Measurements from ENCODE around the gene VAV2. TPM values are rescaled to one million over a fixed set of nuclear protein-coding genes. Genes with fewer than 3 reads are reported as not detected.

VAV2 gene
- total RNA-seq, 1 donor from 2014 or later, result 12.7 TPM

DNA sequence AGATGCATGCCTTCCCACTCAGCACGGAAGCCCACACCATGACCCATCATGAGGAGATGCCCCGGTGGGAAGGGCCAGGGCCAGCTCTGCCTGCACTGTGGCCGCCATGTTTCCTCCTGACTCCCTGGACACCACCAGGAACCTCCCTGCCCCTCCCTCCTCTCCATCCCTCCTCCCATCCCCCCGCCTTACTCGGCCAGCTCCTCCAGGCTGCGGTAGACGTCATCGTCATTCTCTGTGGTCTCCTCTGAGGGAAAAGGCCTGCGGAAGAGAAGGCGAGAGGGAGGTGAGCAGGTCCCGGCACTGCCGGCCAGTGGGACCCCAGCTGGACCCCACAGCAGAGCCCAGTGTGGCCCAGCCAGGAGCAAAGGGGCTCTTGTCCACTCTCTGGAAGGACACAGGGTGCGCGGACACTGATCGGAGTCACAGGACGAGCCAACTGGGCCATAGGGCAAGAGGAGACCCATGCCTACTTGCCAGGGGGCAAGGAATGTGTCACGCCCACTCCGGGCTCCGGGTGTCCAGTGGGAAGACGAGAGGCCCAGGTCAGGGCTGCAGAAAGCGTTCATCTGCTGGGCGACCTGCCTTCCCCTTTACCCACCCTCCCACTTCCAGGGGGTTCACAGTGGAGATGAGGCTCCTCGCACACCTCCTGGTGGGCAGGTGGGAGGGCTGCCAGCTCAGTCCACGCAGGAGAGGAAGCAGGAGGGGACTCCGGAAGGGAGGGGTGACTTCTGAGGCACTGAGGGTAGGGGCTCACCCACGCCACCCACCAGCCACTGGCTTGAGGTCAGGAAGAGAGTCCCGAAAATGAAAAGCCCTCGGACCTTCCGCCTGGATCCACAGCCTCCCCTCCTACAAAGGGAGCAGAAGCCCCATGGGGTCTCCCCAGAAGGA is 157.8 kb downstream of the VAV2 start:
- Histone ChIP-seq H3K4me3 (no peak overlapping the region), H3K27ac (no peak overlapping the region), H3K9me3 (no peaks in the 10 kb centered on the region), H3K36me3 (no peaks in the 10 kb centered on the region), H3K27me3 (no peaks in the 10 kb centered on the region), H3K4me1 (no peaks in the 10 kb centered on the region)
- no peak for TF ChIP-seq CTCF (IDR thresholded peaks at IDR 0.05)
- DNase-seq (ENCODE audit: low spot score in 2 of 2), result no peak
- intact Hi-C loops (cut with DNase I), result no loop called here

GRCh38 chr9:133833388-133834025 is 158.6 kb downstream of the VAV2 start:
- no peak for DNase-seq (ENCODE audit: low spot score in 2 of 2)
- Histone ChIP-seq H3K9me3 (no peaks in the 10 kb centered on the region), H3K4me1 (no peaks in the 10 kb centered on the region), H3K27ac (no peak overlapping the region), H3K27me3 (no peaks in the 10 kb centered on the region), H3K4me3 (no peak overlapping the region), H3K36me3 (peaks cover 0 to 2% of the 10 kb centered on the region in 2 donors)
- intact Hi-C loops (cut with DNase I), result no loop called here
- TF ChIP-seq CTCF (IDR thresholded peaks at IDR 0.05), result no peak

- intact Hi-C loops (cut with DNase I), result no loop called here
- TF ChIP-seq CTCF (IDR thresholded peaks at IDR 0.05), result no peak
- Histone ChIP-seq H3K36me3 (peaks cover 0 to 2% of the 10 kb centered on the region in 2 donors), H3K4me1 (no peaks in the 10 kb centered on the region), H3K27ac (no peak overlapping the region), H3K27me3 (no peaks in the 10 kb centered on the region), H3K9me3 (no peaks in the 10 kb centered on the region), H3K4me3 (no peak overlapping the region)
- no peak for DNase-seq (ENCODE audit: low spot score in 2 of 2)
Measured at GRCh38 chr9:133832877-133833276, 159.2 kb downstream of the VAV2 start.

DNA sequence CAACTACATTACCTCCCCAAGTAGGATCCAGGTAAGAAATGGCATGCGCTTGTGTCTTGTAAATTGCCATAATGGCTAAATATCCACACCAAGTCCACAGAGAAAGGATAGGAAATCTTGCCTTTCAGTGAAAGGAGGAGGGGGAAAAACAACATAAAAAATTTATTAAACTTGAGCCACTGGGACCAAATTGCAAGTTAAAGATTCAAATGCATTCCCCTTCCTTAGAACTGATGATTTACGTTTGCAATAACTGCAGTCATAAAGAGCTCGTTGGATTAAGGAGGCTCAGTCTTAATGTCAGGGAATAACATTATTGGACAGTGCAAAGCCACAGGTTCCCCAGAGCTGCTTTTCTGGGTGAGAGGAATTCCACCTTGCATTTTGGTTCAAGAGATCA is 161.4 kb downstream of the VAV2 start:
- Histone ChIP-seq H3K27ac (no peak overlapping the region), H3K36me3 (peaks cover 0 to 2% of the 10 kb centered on the region in 2 donors), H3K4me1 (no peaks in the 10 kb centered on the region), H3K4me3 (no peak overlapping the region), H3K27me3 (no peaks in the 10 kb centered on the region), H3K9me3 (no peaks in the 10 kb centered on the region)
- no peak for TF ChIP-seq CTCF (IDR thresholded peaks at IDR 0.05)
- DNase-seq (ENCODE audit: low spot score in 2 of 2), result no peak
- intact Hi-C loops (cut with DNase I), result no loop called here

- no peaks in the 10 kb centered on the region for H3K9me3 ChIP-seq
- no peak for TF ChIP-seq CTCF (IDR thresholded peaks at IDR 0.05)
- peaks cover 0 to 2% of the 10 kb centered on the region in 2 donors for H3K36me3 ChIP-seq
- no peak for DNase-seq (ENCODE audit: low spot score in 2 of 2)
- no peaks in the 10 kb centered on the region for H3K4me1 ChIP-seq
- no peak overlapping the region for H3K27ac ChIP-seq
- no peak overlapping the region for H3K4me3 ChIP-seq
- intact Hi-C loops (cut with DNase I), result no loop called here
- no peaks in the 10 kb centered on the region for H3K27me3 ChIP-seq
Measured at GRCh38 chr9:133830310-133830709, 161.8 kb downstream of the VAV2 start.
